ENCODE results near the gene ALPL. TPM values are rescaled to one million over a fixed set of nuclear protein-coding genes. Genes with fewer than 3 reads are reported as not detected.

The ALPL gene
- total and polyA plus RNA-seq, 2 of the 4 experiments (the other 2 are of a cell fraction): 0.54 to 2.2 TPM

DNA sequence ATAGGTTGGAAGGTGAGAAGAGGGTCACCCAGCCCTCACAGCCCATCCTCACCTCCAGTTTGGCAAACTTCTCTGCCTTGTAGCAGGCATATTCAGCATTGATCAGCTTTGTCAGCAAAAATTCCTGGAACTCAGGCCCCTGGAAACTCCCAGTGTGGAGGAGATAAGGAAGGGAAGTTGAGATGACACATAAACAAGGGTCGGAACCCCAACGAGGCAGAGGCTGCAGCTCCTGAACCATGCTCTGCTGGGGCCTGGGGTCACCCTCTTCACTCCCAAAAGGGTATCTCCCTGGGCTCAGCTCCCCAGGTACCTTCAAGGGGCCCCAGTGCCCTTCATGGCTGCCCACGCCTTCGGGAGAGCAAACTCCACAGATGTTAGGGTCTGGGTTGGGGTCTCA is 99.6 kb downstream of the ALPL start:
- H2BK120ac ChIP-seq (ENCODE audit: low read depth, low read length): no peak overlapping the region
- dilution Hi-C loops (cut with HindIII; ENCODE audit: low sequenced_read_pairs, unreplicated experiment): no loop called here
- in situ Hi-C loops (cut with MboI; ENCODE audit: low sequenced_read_pairs): no loop called here

More for the DNA sequence above, 99.6 kb downstream of the ALPL start:
- H2AFZ ChIP-seq (replicated peaks; ENCODE audit: low read length, poor library complexity): peak overlapping the region; percentile 8
- H2AK5ac ChIP-seq (ENCODE audit: low read depth, low read length): no peak overlapping the region
- H2BK15ac ChIP-seq (ENCODE audit: low read depth, low read length): no peak overlapping the region
- no peaks in the 10 kb centered on the region for H4K20me1 ChIP-seq (ENCODE audit: insufficient read depth, low read length)
- peaks cover 3% of the 10 kb centered on the region; the same call in 1 of the 2 replicates for H3K9me1 ChIP-seq (ENCODE audit: insufficient read depth, low read length)
- no peak overlapping the region for H3K9ac ChIP-seq (ENCODE audit: low read depth, low read length)
- no peak for ATAC-seq (ENCODE audit: low read depth)
- no peak overlapping the region for H3K27ac ChIP-seq (ENCODE audit: insufficient read depth, low read length)
- H4K5ac ChIP-seq (ENCODE audit: low read depth, low read length): no peak overlapping the region
- H3K4ac ChIP-seq (ENCODE audit: low read depth, low read length): no peak overlapping the region
- no peak overlapping the region for H2BK20ac ChIP-seq (ENCODE audit: low read depth, low read length)
- no peaks in the 10 kb centered on the region for H3K79me1 ChIP-seq (ENCODE audit: low read depth in 1 of 2, low read length in 2 of 2)
- intact Hi-C loops (cut with micrococcal nuclease): no loop called here
- no peak overlapping the region for H2BK5ac ChIP-seq (ENCODE audit: low read depth, low read length, poor library complexity, severe bottlenecking)
- no peak overlapping the region for H3K23ac ChIP-seq (ENCODE audit: low read depth, low read length)
- no CpG with 5 or more reads among the region's 4 CpGs for WGBS, 2 experiments (ENCODE audit: extremely low coverage in 2 of 2, insufficient read length in 1 of 2)
- peaks cover 53% of the 10 kb centered on the region for H3K27me3 ChIP-seq (ENCODE audit: control insufficient read depth, insufficient read depth, low read length)
- H3K4me1 ChIP-seq (ENCODE audit: control insufficient read depth, insufficient read depth, low read length): peaks cover 3% of the 10 kb centered on the region; the same call in 1 of the 2 replicates
- H3K56ac ChIP-seq (ENCODE audit: extremely low read depth, insufficient read depth, low read length): no peak overlapping the region
- no peak overlapping the region for H3K4me3 ChIP-seq (ENCODE audit: insufficient read depth, low read depth, low read length)
- no peak overlapping the region for H3K4me2 ChIP-seq (ENCODE audit: low read depth, low read length)
- H2AK9ac ChIP-seq (replicated peaks; ENCODE audit: low read depth, low read length, poor library complexity): no peak overlapping the region
- H4K8ac ChIP-seq (ENCODE audit: low read depth in 2 of 2, low read length in 2 of 2): no peak overlapping the region
- POLR2A ChIA-PET (ENCODE audit: unreplicated experiment): no interaction called here
- CTCF ChIA-PET: no interaction called here
- no peaks in the 10 kb centered on the region for H3K9me3 ChIP-seq (ENCODE audit: control insufficient read depth, insufficient read depth, low read length)
- no peak overlapping the region for H4K91ac ChIP-seq (ENCODE audit: insufficient read depth, low read depth, low read length)
- H3K36me3 ChIP-seq (ENCODE audit: control insufficient read depth, insufficient read depth, low read length): no peaks in the 10 kb centered on the region
- no peak overlapping the region for H3K18ac ChIP-seq (ENCODE audit: low read depth, low read length)
- no peak for DNase-seq
- TF ChIP-seq, protein P1, sequence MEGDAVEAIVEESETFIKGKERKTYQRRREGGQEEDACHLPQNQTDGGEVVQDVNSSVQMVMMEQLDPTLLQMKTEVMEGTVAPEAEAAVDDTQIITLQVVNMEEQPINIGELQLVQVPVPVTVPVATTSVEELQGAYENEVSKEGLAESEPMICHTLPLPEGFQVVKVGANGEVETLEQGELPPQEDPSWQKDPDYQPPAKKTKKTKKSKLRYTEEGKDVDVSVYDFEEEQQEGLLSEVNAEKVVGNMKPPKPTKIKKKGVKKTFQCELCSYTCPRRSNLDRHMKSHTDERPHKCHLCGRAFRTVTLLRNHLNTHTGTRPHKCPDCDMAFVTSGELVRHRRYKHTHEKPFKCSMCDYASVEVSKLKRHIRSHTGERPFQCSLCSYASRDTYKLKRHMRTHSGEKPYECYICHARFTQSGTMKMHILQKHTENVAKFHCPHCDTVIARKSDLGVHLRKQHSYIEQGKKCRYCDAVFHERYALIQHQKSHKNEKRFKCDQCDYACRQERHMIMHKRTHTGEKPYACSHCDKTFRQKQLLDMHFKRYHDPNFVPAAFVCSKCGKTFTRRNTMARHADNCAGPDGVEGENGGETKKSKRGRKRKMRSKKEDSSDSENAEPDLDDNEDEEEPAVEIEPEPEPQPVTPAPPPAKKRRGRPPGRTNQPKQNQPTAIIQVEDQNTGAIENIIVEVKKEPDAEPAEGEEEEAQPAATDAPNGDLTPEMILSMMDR (conservative IDR thresholded peaks at IDR 0.05; ENCODE audit: low read depth, low read length): no peak
- TF ChIP-seq CEBPB (IDR thresholded peaks at IDR 0.05; ENCODE audit: low read depth, low read length) (no peak), RFX5 (IDR thresholded peaks at IDR 0.05; ENCODE audit: low read depth, low read length) (no peak), NFE2L2 (IDR thresholded peaks at IDR 0.05; ENCODE audit: low read depth, low read length) (no peak), BHLHE40 (IDR thresholded peaks at IDR 0.05; ENCODE audit: low read depth, low read length) (no peak), RAD21 (IDR thresholded peaks at IDR 0.05; ENCODE audit: low read length) (no peak), MAFK (IDR thresholded peaks at IDR 0.05; ENCODE audit: low read depth, low read length) (peak; percentile 46)
- BruUV-seq (replicated peaks): no TSS peak
- no peak overlapping the region for H3K14ac ChIP-seq (replicated peaks; ENCODE audit: low read depth, low read length)

Measured in IMR-90 (cell line).